ENCODE results near the gene SEMA6A. TPM values are rescaled to one million over a fixed set of nuclear protein-coding genes. Genes with fewer than 3 reads are reported as not detected.

The SEMA6A gene
- total and polyA plus RNA-seq, 9 of the 15 experiments (the other 6 are each of a cell fraction or from before 2014, with no cell fraction given), result 0.04 to 0.42 (median 0.18) TPM; not detected in 5

GRCh38 chr5:116484645-116485044 is 90.0 kb downstream of the SEMA6A start:
- H4K20me1 ChIP-seq (replicated peaks; ENCODE audit: control insufficient read depth, insufficient read depth, low read length), result no peaks in the 10 kb centered on the region
- no peak overlapping the region for H3K27ac ChIP-seq (ENCODE audit: extremely low read depth, low read depth, low read length)
- intact Hi-C loops (cut with micrococcal nuclease), result no loop called here
- H3K27me3 ChIP-seq (ENCODE audit: control insufficient read depth in 2 of 2, insufficient read depth in 2 of 2, low read length in 2 of 2), result no peaks in the 10 kb centered on the region
- no peak overlapping the region for H3K9ac ChIP-seq (ENCODE audit: insufficient read depth in 1 of 2, low read depth in 2 of 2, low read length in 2 of 2)
- H3K79me2 ChIP-seq (ENCODE audit: control insufficient read depth, insufficient read depth, low read length), result no peaks in the 10 kb centered on the region
- H3K4me3 ChIP-seq, result no peak overlapping the region
- H3K9me3 ChIP-seq (replicated peaks; ENCODE audit: control insufficient read depth, insufficient read depth, low read depth, low read length), result no peaks in the 10 kb centered on the region
- ATAC-seq, result no peak
- POLR2A ChIA-PET, result no interaction called here
- no peak overlapping the region for H2AFZ ChIP-seq (ENCODE audit: low read depth, low read length)
- no TSS peak for BruUV-seq (replicated peaks)
- TF ChIP-seq DIDO1 (tag; IDR thresholded peaks at IDR 0.05; ENCODE audit: low read depth) (no peak), RBM34 (IDR thresholded peaks at IDR 0.05; ENCODE audit: borderline replicate concordance, insufficient read depth, low read length) (no peak), MTA3 (IDR thresholded peaks at IDR 0.05; ENCODE audit: borderline replicate concordance) (no peak), ATF6 (CRISPR knock-in tag; IDR thresholded peaks at IDR 0.05) (no peak), RBM25 (IDR thresholded peaks at IDR 0.05; ENCODE audit: low read depth, low read length, severe bottlenecking) (no peak), ZNF224 (CRISPR knock-in tag; IDR thresholded peaks at IDR 0.05) (no peak), ZBTB9 (CRISPR knock-in tag; IDR thresholded peaks at IDR 0.05) (no peak), ZBTB2 (IDR thresholded peaks at IDR 0.05) (no peak), KHSRP (IDR thresholded peaks at IDR 0.05) (no peak), SP2 (IDR thresholded peaks at IDR 0.05; ENCODE audit: extremely low read depth, low read depth, low read length, poor library complexity, severe bottlenecking) (no peak)
- in situ Hi-C loops (cut with MboI), result no loop called here
- CTCF ChIA-PET (ENCODE audit: low intra/inter-chr PET ratio), result no interaction called here
- H3K4me1 ChIP-seq (replicated peaks in 1 of 2; ENCODE audit: control insufficient read depth in 2 of 2, insufficient read depth in 2 of 2, low read length in 2 of 2), result no peaks in the 10 kb centered on the region
- H3K36me3 ChIP-seq (ENCODE audit: control insufficient read depth, insufficient read depth, low read length), result no peaks in the 10 kb centered on the region
- FAIRE-seq, result no peak
- no peak overlapping the region for H3K4me2 ChIP-seq (ENCODE audit: insufficient read depth, low read length)
- 1% methylated on average over 4 of the region's 4 CpGs for WGBS (ENCODE audit: insufficient coverage, low coverage, missing lambda C conversion rate)
- no peaks in the 10 kb centered on the region for H3K9me1 ChIP-seq (ENCODE audit: control insufficient read depth, insufficient read depth, low read length)
- no peak for DNase-seq (ENCODE audit: extremely low read depth in 1 of 4, low spot score in 3 of 4)

Measured in K562 (cell line).